GM18868 (cell line): ENCODE measurements around the gene FARP1.

Experiments used
- ATAC-seq: cut with Tn5 transposase; IDR thresholded peaks from one replicate; pipeline ENCODE4 v1.9.1; 2021; ENCODE audit warnings: mild to moderate bottlenecking, moderate library complexity; ENCODE audit not compliant: unreplicated experiment

FARP1 gene

DNA sequence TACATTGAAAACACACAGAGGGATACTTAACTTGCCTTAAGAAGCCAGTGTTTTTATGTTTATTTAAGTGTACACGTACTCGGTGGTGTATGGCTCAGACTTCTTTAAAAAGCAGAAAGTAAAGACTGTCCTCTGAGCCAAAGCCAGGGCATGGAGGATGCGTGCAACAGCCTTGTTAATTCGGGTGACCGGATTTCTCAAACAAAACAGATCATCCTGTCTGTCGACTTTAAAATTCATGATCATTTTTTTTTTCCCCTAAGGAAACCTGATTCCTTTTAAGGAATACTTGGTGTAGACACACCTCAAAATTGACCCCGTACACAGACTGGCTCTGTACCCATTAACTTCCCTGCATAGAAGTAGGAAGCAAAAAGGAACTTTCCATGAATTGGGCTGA, 158.8 kb downstream of the FARP1 start:
- ATAC-seq = no peak

DNA sequence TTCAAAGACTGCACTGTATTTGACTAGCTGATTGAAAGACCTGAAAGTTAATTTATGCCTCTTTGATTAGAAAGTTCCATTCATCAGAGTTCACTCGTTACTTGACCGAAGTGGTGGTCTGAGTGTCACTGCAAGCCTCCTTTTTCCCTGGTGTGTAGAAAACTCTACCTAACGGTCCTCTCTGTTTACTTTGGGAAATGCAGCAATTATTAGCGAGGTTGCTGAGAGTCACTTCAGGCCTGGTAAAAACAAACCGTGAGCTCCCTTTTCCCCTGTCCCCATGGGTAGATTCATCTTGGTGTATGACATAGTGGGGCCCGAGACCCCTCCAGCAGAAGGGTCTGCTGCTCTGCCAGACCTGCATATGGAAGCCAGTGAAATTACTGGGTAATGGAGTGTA, 161.0 kb downstream of the FARP1 start:
- ATAC-seq = no peak

DNA sequence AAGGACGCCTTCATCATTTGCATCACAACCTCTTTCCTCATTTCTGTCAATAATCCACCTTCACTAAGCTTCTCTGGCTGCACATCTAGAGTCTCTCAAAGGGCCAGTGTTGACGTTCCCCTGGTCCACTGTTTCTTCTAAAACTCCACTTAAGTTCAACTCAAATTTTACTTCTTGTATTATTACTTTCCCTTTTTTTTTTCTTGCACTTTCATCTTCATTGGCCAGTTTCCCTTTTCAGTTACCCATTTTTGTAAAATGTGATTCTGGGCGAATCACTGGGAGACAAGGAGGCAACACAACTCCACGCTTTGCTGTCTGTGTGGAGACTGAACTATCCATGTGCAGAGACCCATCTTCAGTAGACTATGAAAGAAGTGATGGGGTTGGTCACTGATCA, 162.8 kb downstream of the FARP1 start:
- no peak for ATAC-seq

DNA sequence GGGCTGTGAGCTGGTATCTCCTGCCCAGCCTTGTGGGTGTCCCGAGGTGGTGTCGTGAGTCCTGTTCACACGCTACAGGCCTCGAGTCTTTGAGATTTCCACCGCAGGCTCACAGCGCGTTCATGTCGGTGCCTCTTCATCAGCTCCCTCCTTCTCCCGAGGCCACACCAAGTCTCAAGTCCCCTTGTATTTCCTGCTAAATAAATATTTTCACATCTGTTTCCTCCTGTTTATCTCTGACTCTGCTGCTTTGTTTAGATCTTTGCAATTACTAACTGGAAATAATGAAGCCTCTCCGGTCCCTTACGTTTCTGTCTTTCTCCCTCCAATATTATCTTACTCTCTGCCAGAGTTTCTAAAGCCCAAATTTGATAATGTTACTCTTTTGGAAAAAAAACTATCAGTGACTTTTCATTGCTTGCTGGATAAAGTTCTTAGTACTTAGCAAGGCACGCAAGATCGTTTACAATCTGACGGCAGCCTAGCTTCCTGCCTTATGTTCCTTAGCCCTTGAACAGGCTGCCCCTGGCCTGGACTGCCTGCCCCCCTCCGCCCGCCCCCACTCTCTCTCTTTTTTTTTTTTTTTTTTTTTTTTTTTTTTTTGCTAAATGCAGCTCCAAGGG, 164.7 kb downstream of the FARP1 start:
- ATAC-seq = no peak

DNA sequence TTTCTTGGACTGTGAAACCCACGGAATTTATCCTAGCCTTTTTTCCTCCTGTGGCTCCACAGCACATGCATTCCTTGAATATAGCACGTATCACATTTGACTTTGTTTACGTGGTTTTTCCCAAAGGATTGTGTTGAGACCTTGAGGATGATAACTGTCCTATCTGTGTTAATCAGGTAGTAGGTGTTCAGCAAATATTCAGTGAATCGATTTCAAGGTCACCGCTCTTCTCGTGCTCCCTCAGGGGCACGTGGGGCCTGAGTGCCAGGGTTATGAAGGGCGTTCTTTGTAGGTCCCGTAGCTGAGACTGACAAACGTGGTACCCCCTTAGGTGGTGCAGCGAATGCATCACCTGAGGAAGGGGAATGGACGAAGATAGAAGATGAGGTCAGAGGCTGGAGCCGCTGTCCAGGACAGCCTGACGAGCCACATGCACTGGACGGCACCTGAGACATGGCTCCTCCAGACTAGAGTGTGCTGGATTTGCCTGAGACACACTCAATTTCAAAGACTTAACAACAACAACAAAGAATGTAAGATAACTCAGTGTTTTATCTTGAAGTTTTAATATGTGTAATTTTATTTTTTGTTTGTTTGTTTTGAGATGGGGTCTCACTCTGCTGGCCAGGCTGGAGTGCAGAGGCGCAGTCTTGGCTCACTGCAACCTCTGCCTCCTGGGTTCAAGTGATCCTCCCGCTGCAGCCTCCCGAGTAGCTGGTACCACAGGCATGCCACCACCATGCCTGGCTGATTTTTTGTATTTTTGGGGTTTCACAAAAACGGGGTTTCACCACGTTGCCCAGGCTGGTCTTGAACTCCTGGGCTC, 165.4 kb downstream of the FARP1 start:
- no peak for ATAC-seq

DNA sequence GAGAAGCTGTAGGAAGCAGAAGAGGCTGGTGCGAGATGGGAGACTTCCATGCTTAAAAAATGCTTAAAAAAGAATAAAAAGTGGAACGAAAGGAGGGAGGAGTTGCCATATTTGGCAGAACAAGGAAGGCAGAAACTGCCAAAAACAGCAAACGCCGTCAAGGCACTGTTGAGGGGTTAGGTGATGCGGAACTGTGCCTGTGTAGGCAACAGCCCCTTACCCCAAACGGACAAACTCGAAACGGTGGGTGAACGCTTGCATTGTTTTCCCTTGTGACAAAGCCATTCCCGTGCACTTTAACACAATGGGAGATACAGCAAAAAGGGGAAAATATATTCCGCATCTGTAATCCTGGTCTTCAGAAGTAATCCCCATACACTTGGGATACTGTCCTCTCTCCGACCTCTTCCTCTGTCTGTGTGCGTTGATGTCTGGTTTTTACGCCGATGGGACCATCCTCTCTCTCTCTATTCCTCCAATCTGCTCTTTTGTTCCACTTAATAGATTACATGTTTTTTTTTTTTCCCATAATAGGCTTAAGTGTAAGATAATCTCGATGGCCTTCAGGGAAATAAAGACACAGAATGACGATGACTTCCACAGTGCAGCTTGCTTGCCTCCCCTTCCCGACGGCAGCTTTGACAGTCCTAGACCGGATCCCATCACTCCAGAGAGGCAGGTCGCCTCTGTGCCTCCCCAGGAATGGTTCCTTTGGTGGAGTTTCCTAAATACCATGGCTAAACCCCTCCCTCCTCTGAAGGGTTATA, 166.9 kb downstream of the FARP1 start:
- ATAC-seq = no peak

DNA sequence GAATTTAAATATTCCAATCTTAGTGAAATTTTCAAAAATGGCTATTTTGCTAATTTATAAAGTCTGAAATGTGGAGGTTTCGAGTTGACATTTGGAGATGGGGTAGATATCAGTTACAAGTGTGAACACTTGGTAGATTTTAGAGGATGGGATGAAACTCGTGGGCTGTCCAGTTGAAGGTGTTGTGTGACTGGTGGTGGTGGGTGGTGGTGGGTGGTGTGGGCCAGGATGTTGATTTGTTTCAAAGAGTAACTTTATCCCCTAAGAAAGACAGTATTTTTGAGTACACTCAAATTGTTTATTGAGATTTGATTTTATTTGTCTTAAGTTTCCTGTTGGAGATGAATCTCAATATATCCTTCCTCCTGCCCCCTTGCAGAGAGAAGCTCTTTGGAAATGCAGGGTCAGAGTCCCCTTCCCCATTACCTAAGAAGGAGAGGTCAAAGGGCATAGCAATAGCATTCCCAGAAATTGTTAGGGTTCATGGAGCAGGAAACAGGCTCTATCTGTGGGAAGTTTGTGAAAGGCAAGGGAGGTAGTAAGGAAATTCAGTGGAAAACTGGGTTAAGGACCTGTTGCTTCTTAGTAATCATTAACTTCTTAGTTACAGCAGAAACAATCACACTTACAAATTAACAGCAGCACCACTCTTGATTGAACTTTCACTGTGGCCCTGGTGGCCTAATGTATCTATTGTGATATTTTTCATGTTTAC, 167.7 kb downstream of the FARP1 start:
- no peak for ATAC-seq

DNA sequence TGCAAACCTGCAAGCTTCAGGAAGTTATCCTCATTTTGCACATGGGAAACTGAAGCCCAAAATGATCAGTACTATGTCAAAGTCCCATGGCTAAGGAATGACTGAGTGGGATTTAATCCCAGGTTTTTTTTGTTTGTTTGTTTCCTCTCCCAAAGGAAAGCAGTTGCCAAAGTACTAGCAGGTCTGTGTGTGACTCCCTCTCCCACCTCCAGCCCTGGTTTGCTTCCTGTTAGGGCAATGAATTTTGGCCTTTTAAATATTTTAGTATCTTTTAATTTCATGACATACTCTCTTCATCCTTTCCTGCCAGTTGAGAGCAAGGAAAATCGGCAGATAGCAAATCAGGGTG, 168.3 kb downstream of the FARP1 start:
- no peak for ATAC-seq

DNA sequence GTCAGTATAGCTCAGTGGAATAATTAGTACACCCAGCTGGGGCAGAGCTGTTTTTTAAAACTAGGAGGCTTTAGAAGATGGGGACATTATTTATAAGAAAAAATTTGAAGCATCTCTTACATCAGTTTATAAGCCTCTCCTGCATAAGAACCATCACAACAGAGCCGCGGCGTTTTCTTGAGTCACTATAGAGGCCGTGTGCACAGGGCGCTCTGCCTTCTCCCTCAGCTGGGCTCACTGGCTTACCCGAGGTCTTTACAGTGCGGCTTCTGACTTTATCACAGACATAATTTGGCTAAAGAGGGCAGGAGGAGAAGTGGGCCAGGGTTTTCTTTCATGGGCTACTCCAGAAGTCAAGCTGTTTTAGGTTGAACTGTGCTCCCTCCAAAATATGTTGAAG, 169.7 kb downstream of the FARP1 start:
- ATAC-seq = no peak

DNA sequence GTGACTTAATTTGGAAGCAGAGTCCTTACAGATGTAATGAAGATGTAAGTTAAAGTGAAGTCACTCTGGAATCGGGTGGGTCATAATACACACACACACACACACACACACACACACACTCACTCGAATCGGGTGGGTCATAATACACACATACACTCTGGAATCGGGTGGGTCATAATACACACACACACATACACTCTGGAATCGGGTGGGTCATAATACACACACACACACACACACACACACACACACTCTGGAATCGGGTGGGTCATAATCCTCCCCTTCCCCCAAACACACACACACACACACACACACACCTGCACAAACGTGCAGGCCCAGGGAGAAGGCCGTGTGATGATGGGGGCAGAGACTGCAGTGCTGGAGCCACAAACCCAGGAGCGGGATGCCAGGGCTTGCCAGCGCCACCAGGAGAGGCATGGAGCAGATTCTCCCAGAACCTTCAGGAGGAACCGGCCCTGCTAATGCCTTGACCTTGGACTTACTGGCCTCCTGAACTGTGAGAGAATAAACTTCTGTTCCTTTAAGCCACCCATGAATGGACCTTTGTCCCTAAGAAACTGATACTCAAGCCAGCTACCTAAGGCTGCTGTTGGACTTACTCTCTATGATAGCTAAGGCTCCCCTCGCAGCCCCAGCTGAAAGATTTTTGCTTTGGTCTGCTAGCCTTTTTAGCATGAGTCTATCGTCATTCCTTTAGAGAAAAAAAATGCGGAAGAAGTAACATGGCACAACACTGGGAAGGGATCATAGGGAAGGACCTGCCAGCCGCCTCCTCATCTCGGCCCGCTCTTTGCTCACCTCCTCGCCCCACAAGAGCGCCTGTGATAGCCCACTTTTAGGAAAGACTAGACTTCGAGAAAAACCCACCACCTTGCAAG, 170.4 kb downstream of the FARP1 start:
- ATAC-seq = no peak

DNA sequence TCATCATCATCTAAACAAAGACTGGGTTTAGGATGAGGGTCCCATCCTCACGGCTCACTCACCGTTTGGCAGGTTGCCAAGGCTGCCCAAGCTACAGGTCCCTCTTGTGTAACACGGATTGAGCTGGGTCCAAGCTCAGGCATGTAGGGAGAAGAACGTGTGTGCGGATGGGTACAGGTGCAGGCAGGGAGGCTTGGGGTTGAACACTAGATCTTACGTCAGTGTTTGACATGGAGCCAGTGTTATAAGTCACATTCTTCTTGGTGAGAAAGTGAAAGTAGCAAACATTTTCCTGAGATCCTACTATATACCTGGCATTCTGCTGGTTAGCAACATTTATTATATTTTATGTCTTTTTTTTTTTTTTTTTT, 171.0 kb downstream of the FARP1 start:
- no peak for ATAC-seq

DNA sequence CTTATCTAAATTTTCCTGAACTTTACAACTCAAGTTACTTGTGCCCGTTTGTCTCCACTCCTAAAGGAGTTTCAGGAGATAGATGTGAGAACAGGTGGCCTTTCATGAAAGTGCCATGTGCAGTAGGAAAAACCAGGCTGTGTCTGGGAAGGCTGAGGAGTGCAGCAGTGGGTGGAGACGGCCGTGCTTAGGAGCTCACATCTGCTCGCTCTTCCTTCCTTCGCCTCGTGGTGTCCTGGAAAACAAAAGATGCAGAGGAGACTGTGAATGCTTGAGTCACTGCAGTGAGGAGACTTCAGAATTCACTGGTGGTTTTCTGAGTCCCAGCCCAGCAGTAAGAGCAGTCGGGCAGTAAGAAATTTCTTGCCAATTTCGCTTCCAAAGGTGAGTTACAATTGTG, 172.6 kb downstream of the FARP1 start:
- ATAC-seq = no peak

DNA sequence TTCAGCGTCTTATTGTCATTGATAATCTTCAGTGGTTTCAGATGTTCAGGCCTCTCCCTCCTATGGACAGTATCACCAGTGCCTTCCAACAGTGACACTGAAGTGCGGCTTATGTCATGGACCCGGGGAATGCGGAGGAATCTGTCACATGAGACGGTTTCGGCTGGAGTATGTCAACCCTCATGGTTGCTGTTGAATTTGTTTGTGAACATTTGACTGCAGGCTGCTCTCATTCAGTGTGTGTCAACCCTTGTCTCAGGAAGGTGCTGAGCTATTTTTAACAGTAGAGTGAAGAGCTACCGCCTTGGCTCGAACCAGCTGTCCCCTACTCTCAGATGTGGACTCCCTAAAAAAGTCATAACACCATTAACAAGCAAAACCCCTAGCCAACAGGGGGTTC, 173.0 kb downstream of the FARP1 start:
- ATAC-seq = no peak

DNA sequence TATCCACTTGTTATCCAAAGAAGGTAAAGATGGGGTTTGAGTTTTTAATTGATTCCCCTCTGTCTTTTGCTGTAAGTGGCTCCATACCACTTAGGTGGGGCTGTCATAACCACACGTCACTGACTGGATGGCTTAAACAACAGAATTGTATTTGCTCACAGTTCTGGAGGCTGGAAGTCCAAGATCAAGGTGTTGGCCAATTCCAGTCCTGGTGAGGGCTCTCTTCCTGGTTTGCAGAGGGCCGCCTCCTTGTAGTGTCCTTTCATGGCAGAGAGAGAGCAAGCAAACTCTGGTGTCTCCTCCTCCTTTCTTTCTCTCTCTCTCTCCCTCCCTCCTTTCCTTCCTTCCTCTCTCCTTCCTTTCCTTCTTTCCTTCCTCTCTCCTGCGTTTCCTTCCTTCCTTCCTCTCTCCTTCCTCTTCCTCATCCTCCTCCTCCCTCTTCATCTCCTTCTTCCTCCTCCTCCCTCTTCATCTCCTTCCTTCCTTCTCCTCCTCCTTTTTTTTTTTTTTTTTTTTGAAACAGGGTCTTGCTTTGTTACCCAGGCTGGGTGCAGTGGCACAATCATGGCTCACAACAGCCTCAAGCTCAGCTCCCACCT, 174.8 kb downstream of the FARP1 start:
- ATAC-seq = no peak

DNA sequence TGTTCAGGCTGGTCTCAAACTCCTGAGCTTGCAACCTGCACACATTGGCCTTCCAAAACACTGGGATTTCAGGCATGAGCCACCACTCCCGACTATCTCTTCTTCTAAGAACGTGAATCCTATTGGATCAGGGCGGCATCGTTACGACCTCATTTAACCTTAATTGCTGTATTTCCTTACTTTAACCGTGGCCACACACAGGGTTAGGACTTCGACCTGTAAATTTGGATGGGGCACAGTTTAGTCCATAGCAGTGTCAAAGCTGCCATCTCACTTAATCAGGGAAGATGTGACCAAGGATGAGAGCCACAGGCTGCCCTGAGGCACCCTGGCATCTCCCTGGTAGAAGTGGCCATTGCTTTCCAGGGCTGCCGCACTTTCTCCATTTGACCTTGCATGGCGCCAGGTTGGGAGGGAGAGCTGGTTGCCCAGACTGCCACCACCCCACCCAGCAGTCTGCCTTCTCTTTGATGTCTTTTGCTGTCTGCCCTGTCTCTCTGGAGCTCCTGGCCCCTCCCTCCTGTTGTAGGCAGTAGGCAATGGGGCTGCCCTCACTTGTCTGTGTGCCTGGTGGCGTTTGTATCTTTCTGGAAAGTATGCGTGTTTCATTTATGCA, 175.5 kb downstream of the FARP1 start:
- ATAC-seq = no peak

DNA sequence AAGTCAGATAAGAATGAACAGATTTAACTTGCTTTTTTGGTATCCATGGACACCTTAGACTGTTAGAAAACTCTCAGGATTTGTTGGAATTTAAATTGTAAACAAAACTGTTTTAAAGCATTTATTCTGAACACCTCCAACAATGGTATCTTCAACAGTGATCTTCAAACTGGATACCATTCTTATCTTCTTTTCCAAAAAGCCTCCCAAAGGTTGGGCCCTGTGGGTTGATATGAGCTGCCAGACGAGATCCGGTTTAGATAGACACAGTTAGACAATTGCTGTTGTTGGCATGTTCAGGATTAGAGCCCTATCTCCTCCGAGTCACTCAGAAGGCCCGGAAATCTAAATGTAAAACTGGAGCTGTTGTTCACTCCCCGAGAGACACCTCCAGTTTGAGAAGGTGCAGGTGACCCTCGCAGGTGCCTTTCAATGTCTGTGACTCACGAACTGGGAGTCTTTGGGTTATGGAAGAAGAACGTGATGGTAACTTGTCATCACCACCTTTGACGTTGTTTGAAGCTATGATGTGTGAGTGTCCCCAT, 177.7 kb downstream of the FARP1 start:
- ATAC-seq = no peak

DNA sequence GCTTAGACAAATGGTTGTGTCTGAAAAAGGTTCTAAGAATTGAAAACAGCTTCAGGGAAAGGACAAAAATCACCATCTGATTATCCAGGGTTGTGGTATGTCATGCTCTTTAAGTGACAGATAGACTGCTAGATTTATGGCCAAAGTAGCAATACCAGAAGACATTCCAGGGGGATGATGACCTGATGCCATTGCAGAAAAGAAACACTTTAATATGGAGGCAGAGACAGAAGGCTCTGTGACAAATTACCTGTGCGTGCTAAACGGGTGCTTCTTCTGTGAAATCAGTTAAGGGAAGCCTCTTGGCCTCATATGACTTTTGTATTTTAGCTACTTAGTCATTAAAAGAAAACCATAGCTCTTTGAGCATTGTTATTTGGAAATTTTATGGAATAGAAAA, 178.5 kb downstream of the FARP1 start:
- no peak for ATAC-seq

DNA sequence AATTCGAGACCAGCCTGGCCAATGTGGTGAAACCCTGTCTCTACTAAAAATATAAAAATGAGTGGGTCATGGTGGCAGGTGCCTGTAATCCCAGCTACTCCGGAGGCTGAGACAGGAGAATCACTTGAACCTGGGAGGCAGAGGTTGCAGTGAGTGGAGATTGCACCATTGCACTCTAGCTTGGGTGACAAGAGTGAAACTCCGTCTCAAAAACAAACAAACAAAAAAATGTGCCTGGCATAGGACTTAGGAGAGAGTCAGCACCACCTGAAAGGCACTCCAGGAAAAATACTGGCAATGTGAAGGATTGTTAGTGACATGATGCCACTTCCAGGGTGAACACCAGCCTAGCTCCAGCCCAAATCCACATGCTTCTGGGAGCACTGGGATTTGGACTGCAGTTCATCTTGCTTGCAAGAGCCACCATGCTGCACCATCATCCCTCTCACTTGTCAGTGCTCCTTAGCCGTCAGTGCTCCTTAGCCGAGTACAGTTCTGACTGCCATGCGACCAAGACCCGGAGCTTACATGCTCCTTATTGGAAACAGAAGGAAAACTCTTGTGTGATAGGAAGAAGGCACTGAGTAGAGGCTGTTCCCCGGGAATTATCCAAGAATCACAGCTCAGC, 179.3 kb downstream of the FARP1 start:
- ATAC-seq = no peak

DNA sequence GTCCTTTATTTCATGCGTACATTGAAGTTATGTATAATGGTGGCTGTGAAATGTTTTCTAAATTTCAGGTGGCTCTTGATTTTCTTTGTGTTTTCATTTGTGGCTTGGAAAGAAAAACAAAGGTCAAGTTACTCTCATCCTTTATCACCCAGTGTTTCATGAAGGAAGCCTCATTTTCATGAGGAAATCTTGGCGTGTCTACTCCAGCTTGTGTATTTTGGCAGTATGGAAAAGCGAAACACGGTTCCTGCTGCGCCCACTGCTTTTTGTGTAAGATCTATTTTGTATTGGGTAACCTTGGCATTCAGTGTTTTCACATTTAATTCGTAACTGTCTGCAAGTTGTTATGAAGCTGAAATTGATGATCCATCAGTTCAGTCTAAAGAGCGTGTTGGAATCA, 181.2 kb downstream of the FARP1 start:
- no peak for ATAC-seq
